SK-N-SH (cell line): Measurements from ENCODE around the gene FBXL7. TPM values are rescaled to one million over a fixed set of nuclear protein-coding genes. Genes with fewer than 3 reads are reported as not detected.

ENCODE experiments used
- CTCF ChIA-PET: fragments of 300-600, 350-600 bp; formaldehyde crosslinking; extraction: SDS; loops from one replicate; lab custom pipeline; 2021; lab: Yijun Ruan, JAX
- POLR2A ChIA-PET: fragments of 350-600 bp; sonication (Branson Sonifier 250); formaldehyde crosslinking; extraction: SDS; loops from one replicate; lab custom pipeline; 2020; ENCODE audit warnings: antibody characterized with exemption, inconsistent platforms; lab: Yijun Ruan, JAX
- DNase-seq: peaks from one replicate; pipeline ENCODE4 v3.0.0; 2012
- H2AFZ ChIP-seq: fragments of 200-600 bp; sonication (generic); 2 replicates; pipeline ENCODE4 v1.8.1; 2016; ENCODE audit warnings: antibody characterized with exemption, mild to moderate bottlenecking, low read depth
- H3F3A ChIP-seq: fragments of 200-600 bp; sonication (generic); replicated peaks from 2 replicates; pipeline ENCODE3; 2016; ENCODE audit warnings: antibody characterized with exemption, mild to moderate bottlenecking; ENCODE audit not compliant: insufficient read depth
- H3K27ac ChIP-seq, 2 experiments: fragments of 200-500 bp in 1 of 2; fragments of 200-600 bp in 1 of 2; sonication (Bioruptor generic) in 1 of 2; sonication (generic), shearing (Covaris generic) in 1 of 2; 2 replicates each; pipeline versions ENCODE4 v1.5.1 to v1.6.1; 2014 to 2016; ENCODE audit warnings: low read depth in 2 of 2, inconsistent platforms in 1 of 2, low read length in 1 of 2, mild to moderate bottlenecking in 1 of 2, mixed read lengths in 1 of 2
- H3K27me3 ChIP-seq: fragments of 200-600 bp; sonication (generic), shearing (Covaris generic); 2 replicates; pipeline ENCODE4 v1.6.1; 2016; ENCODE audit warnings: mixed run types; ENCODE audit not compliant: insufficient read depth
- H3K36me3 ChIP-seq, 2 experiments: fragments of 200-500 bp in 1 of 2; fragments of 200-600 bp in 1 of 2; sonication (Bioruptor generic) in 1 of 2; sonication (generic) in 1 of 2; replicated peaks in 1 of 2; 2 replicates each; pipeline versions ENCODE3 to v1.5.1; 2014 to 2016; ENCODE audit warnings: low read length in 1 of 2, mild to moderate bottlenecking in 1 of 2; ENCODE audit not compliant: insufficient read depth in 2 of 2, control insufficient read depth in 1 of 2
- H3K4me1 ChIP-seq, 2 experiments: fragments of 200-500 bp in 1 of 2; fragments of 200-600 bp in 1 of 2; sonication (Bioruptor generic) in 1 of 2; sonication (generic), shearing (Covaris generic) in 1 of 2; 2 replicates each; pipeline versions ENCODE4 v1.5.1 to v1.6.1; 2014 to 2016; ENCODE audit warnings: low read depth in 1 of 2, low read length in 1 of 2, mixed run types in 1 of 2; ENCODE audit not compliant: insufficient read depth in 2 of 2, control insufficient read depth in 1 of 2
- H3K4me2 ChIP-seq: fragments of 200-600 bp; sonication (generic), shearing (Covaris generic); 2 replicates; pipeline ENCODE4 v1.6.1; 2017; ENCODE audit warnings: mixed run types
- H3K4me3 ChIP-seq, 2 experiments: fragments of 200-500 bp in 1 of 2; fragments of 200-600 bp in 1 of 2; sonication (Bioruptor generic) in 1 of 2; sonication (generic), shearing (Covaris generic) in 1 of 2; 2 replicates each; pipeline versions ENCODE4 v1.5.1 to v1.8.1; 2014 to 2016; ENCODE audit warnings: low read depth in 2 of 2, inconsistent platforms in 1 of 2, low read length in 1 of 2, mild to moderate bottlenecking in 1 of 2, mixed read lengths in 1 of 2, moderate library complexity in 1 of 2
- H3K79me2 ChIP-seq: fragments of 200-600 bp; sonication (generic); 2 replicates; pipeline ENCODE4 v1.8.1; 2017; ENCODE audit warnings: mild to moderate bottlenecking; ENCODE audit not compliant: insufficient read depth
- H3K9ac ChIP-seq: fragments of 200-600 bp; sonication (generic); 2 replicates; pipeline ENCODE4 v1.6.1; 2017; ENCODE audit warnings: mixed run types
- H3K9me2 ChIP-seq: fragments of 200-600 bp; sonication (generic); 2 replicates; pipeline ENCODE4 v1.6.1; 2017; ENCODE audit warnings: mixed run types
- H3K9me3 ChIP-seq: fragments of 200-600 bp; sonication (generic); 2 replicates; pipeline ENCODE4 v1.6.1; 2017; ENCODE audit warnings: mixed run types, mild to moderate bottlenecking, moderate library complexity
- H4K20me1 ChIP-seq: fragments of 200-600 bp; sonication (generic); 2 replicates; pipeline ENCODE4 v1.6.1; 2017; ENCODE audit warnings: mild to moderate bottlenecking, mixed run types; ENCODE audit not compliant: insufficient read depth
- CHD2 ChIP-seq: fragments of 150-350 bp; IDR thresholded peaks from 2 replicates; pipeline ENCODE4 v1.6.1; 2018; ENCODE audit warnings: low read length; ENCODE audit not compliant: partially characterized antibody
- ELF1 ChIP-seq: IDR thresholded peaks from 2 replicates; pipeline ENCODE4 v1.4.0; 2012
- EZH2phosphoT487 ChIP-seq: fragments of 200-600 bp; sonication (generic); IDR thresholded peaks from 2 replicates; pipeline ENCODE4 v1.6.1; 2017; ENCODE audit warnings: low read depth, mixed run types, mild to moderate bottlenecking, antibody characterized with exemption, moderate library complexity, borderline replicate concordance
- FOSL2 ChIP-seq: IDR thresholded peaks from 2 replicates; pipeline ENCODE4 v1.4.0; 2012; ENCODE audit warnings: low read depth, mild to moderate bottlenecking, moderate library complexity, borderline replicate concordance
- FOXJ3 ChIP-seq: sonication (generic); formaldehyde crosslinking; IDR thresholded peaks from 2 replicates; pipeline ENCODE4 v1.5.1; 2020; ENCODE audit warnings: mild to moderate bottlenecking, missing genetic modification reagents
- FOXM1 ChIP-seq: IDR thresholded peaks from 2 replicates; pipeline ENCODE4 v1.4.0; 2012; ENCODE audit warnings: low read depth, mild to moderate bottlenecking
- GABPA ChIP-seq: IDR thresholded peaks from 2 replicates; pipeline ENCODE4 v1.4.0; 2012; ENCODE audit warnings: low read depth, mild to moderate bottlenecking
- JUND ChIP-seq: IDR thresholded peaks from 2 replicates; pipeline ENCODE4 v1.4.0; 2012
- MEF2A ChIP-seq: IDR thresholded peaks from 2 replicates; pipeline ENCODE4 v1.4.0; 2012; ENCODE audit warnings: low read depth, borderline replicate concordance
- MXI1 ChIP-seq: IDR thresholded peaks from 2 replicates; pipeline ENCODE4 v1.6.1; 2012; ENCODE audit warnings: mild to moderate bottlenecking, low read depth, low read length, improper control_type of control experiment
- NFIC ChIP-seq: IDR thresholded peaks from 2 replicates; pipeline ENCODE4 v1.4.0; 2012; ENCODE audit warnings: borderline replicate concordance
- NRF1 ChIP-seq: IDR thresholded peaks from 2 replicates; pipeline ENCODE4 v1.6.1; 2012; ENCODE audit warnings: low read depth, mild to moderate bottlenecking, low read length
- POLR2AphosphoS5 ChIP-seq: IDR thresholded peaks from 2 replicates; pipeline ENCODE4 v1.6.1; 2012; ENCODE audit warnings: low read depth, low read length
- RCOR1 ChIP-seq: fragments of 150-350 bp; IDR thresholded peaks from 2 replicates; pipeline ENCODE4 v1.6.1; 2017; ENCODE audit warnings: antibody characterized with exemption, low read length
- RXRA ChIP-seq: IDR thresholded peaks from 2 replicates; pipeline ENCODE4 v1.4.0; 2012; ENCODE audit warnings: low read depth, mild to moderate bottlenecking, borderline replicate concordance
- SMC3 ChIP-seq: IDR thresholded peaks from 2 replicates; pipeline ENCODE4 v1.6.1; 2012; ENCODE audit warnings: low read depth, low read length, improper control_type of control experiment
- TAF1 ChIP-seq: IDR thresholded peaks from 2 replicates; pipeline ENCODE4 v1.6.1; 2012; ENCODE audit warnings: low read depth, mild to moderate bottlenecking, low read length, moderate library complexity, borderline replicate concordance
- YY1 ChIP-seq: IDR thresholded peaks from 2 replicates; pipeline ENCODE4 v1.4.0; 2012; ENCODE audit warnings: low read depth, mild to moderate bottlenecking
- WGBS: methylation state at CpG from one replicate; pipeline ENCODE4 v1.1.6; 2017; ENCODE audit warnings: low lambda C conversion rate; 5-methylcytosine and 5-hydroxymethylcytosine counted together
- polyA plus RNA-seq, 3 experiments: library from polyadenylated mRNA; depleted of rRNA; stranded (reverse); fragments of >200 nt; gene quantifications; 2 replicates each; pipeline ENCODE4 v1.2.3, GENCODE V29; 2012
- TF ChIP-seq, protein P1 (sequence below): IDR thresholded peaks from 2 replicates; pipeline ENCODE4 v1.4.0; 2012; ENCODE audit warnings: low read depth
- TF ChIP-seq, protein P2 (sequence below): fragments of 150-350 bp; IDR thresholded peaks from 2 replicates; pipeline ENCODE4 v1.6.1; 2016; ENCODE audit warnings: mild to moderate bottlenecking, low read depth, low read length
- TF ChIP-seq, protein P3 (sequence below): fragments of 150-350 bp; IDR thresholded peaks from 2 replicates; pipeline ENCODE4 v1.6.1; 2017; ENCODE audit warnings: antibody characterized with exemption, low read length, low read depth, borderline replicate concordance
- TF ChIP-seq, protein P4 (sequence below): IDR thresholded peaks from 2 replicates; pipeline ENCODE4 v1.4.0; 2012; ENCODE audit warnings: low read depth, borderline replicate concordance

The FBXL7 gene
- polyA plus RNA-seq, 1 of the 3 experiments (the other 2 are of a cell fraction), result 7.0 TPM

DNA sequence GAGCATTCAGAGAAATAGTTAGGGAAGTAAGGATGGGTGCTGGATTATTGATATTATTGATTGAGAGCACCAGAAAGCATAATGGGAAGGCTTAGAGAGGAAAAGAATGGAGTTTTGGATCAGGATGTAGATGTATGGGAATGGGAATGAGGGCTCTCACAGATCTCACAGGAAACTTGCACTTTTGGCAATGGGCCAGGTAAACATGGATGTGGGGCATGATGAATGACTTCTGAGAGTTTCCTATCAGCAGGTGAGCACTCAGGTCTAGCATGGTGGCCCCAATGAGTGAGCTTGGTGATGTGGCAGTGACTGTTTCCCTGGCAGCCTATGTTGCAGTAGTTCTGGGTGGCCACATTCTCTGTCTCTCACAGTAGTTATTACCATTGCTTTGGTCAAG lies 283.8 kb downstream of the FBXL7 start:
- POLR2A ChIA-PET, result no interaction called here
- DNase-seq, result no peak
- no peak overlapping the region for H3K4me2 ChIP-seq

DNA sequence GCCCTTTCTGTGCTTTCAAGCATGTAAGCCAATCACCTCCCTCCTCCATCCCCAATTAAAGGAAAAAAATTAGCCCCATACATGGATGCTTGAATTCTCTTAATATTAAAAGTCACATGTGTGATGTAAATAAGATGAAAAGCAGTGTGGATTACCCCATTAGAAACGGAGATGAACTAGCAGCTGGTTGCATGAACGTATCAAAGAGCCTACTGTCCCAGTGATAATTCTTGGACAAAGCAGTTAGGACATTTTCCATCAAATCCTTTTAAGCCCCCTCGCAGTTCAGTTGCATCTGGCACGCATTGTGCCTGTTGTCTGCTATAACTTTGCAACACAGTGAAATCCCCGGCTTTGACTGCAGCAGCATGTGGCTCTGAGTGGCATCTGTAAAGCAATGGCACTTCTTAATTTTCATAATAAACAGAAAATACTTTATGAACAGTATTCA lies 285.6 kb downstream of the FBXL7 start:
- no peaks in the 10 kb centered on the region for H3K9me2 ChIP-seq
- H3K4me2 ChIP-seq, result no peak overlapping the region
- H3K4me3 ChIP-seq, result no peak overlapping the region
- DNase-seq, result no peak
- H3K36me3 ChIP-seq, result no peaks in the 10 kb centered on the region
- no peak overlapping the region for H3K27ac ChIP-seq
- H3K79me2 ChIP-seq, result no peaks in the 10 kb centered on the region
- ChIA-PET POLR2A (no interaction called here), CTCF (interaction anchor here (1.4 kb wide), 1 partner anchor 680 kb away, joined by 3 read pairs; no protein-coding TSS in a partner anchor)
- no peak overlapping the region for H3K9ac ChIP-seq
- H3K9me3 ChIP-seq, result no peaks in the 10 kb centered on the region
- no peak overlapping the region for H2AFZ ChIP-seq
- no peaks in the 10 kb centered on the region for H3K27me3 ChIP-seq
- no peaks in the 10 kb centered on the region for H3F3A ChIP-seq
- H3K4me1 ChIP-seq, result peaks cover 0 to under 1% of the 10 kb centered on the region in 2 experiments; a peak in 1 of 4 replicates
- 89% methylated on average over 5 of the region's 5 CpGs for WGBS
- 0 out of 2 replicates have a peak, but pooled peaks cover 3% of the 10 kb centered on the region for H4K20me1 ChIP-seq
- TF ChIP-seq MEF2A (no peak), YY1 (no peak), FOXM1 (no peak), FOSL2 (no peak), MXI1 (no peak), SMC3 (no peak), NRF1 (no peak), TAF1 (no peak), EZH2phosphoT487 (no peak)
- TF ChIP-seq, protein P1, sequence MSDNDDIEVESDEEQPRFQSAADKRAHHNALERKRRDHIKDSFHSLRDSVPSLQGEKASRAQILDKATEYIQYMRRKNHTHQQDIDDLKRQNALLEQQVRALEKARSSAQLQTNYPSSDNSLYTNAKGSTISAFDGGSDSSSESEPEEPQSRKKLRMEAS, result no peak
- TF ChIP-seq, protein P2, sequence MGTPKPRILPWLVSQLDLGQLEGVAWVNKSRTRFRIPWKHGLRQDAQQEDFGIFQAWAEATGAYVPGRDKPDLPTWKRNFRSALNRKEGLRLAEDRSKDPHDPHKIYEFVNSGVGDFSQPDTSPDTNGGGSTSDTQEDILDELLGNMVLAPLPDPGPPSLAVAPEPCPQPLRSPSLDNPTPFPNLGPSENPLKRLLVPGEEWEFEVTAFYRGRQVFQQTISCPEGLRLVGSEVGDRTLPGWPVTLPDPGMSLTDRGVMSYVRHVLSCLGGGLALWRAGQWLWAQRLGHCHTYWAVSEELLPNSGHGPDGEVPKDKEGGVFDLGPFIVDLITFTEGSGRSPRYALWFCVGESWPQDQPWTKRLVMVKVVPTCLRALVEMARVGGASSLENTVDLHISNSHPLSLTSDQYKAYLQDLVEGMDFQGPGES, result no peak

More for the DNA sequence above, 283.8 kb downstream of the FBXL7 start:
- H3K79me2 ChIP-seq, result no peaks in the 10 kb centered on the region
- H3F3A ChIP-seq, result no peaks in the 10 kb centered on the region
- H3K27me3 ChIP-seq, result no peaks in the 10 kb centered on the region
- H3K4me1 ChIP-seq, result no peaks in the 10 kb centered on the region; a peak in 1 of 4 replicates
- no peak overlapping the region for H3K4me3 ChIP-seq
- H3K36me3 ChIP-seq, result no peaks in the 10 kb centered on the region
- CTCF ChIA-PET, result no interaction called here
- H3K9me2 ChIP-seq, result no peaks in the 10 kb centered on the region
- H4K20me1 ChIP-seq, result no peaks in the 10 kb centered on the region
- no peak overlapping the region for H3K9ac ChIP-seq
- no peaks in the 10 kb centered on the region for H3K9me3 ChIP-seq
- no peak overlapping the region for H2AFZ ChIP-seq
- TF ChIP-seq GABPA (no peak), FOXM1 (no peak), FOXJ3 (CRISPR knock-in tag) (no peak), POLR2AphosphoS5 (no peak), TAF1 (no peak), CHD2 (no peak), SMC3 (no peak), RXRA (no peak), NFIC (no peak), MXI1 (no peak), RCOR1 (no peak), ELF1 (no peak), EZH2phosphoT487 (no peak), JUND (no peak)
- TF ChIP-seq, protein P2, result no peak
- TF ChIP-seq, protein P3, sequence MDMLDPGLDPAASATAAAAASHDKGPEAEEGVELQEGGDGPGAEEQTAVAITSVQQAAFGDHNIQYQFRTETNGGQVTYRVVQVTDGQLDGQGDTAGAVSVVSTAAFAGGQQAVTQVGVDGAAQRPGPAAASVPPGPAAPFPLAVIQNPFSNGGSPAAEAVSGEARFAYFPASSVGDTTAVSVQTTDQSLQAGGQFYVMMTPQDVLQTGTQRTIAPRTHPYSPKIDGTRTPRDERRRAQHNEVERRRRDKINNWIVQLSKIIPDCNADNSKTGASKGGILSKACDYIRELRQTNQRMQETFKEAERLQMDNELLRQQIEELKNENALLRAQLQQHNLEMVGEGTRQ, result no peak
- TF ChIP-seq, protein P4, sequence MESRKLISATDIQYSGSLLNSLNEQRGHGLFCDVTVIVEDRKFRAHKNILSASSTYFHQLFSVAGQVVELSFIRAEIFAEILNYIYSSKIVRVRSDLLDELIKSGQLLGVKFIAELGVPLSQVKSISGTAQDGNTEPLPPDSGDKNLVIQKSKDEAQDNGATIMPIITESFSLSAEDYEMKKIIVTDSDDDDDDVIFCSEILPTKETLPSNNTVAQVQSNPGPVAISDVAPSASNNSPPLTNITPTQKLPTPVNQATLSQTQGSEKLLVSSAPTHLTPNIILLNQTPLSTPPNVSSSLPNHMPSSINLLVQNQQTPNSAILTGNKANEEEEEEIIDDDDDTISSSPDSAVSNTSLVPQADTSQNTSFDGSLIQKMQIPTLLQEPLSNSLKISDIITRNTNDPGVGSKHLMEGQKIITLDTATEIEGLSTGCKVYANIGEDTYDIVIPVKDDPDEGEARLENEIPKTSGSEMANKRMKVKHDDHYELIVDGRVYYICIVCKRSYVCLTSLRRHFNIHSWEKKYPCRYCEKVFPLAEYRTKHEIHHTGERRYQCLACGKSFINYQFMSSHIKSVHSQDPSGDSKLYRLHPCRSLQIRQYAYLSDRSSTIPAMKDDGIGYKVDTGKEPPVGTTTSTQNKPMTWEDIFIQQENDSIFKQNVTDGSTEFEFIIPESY, result no peak
- TF ChIP-seq, protein P1, result no peak
- no peak overlapping the region for H3K27ac ChIP-seq
